GM18519 (cell line): ENCODE measurements around the gene TNS1.
"Not testable (repeated sequence)": the region's sequence is repeated elsewhere in the genome, so short reads cannot be mapped to it uniquely, and the experiment has no call there.

Source experiments
- ATAC-seq: cut with Tn5 transposase; IDR thresholded peaks from one replicate; pipeline ENCODE4 v1.9.1; 2021; ENCODE audit warnings: mild to moderate bottlenecking, moderate library complexity; ENCODE audit not compliant: unreplicated experiment, low FRiP score

TNS1 gene

GRCh38 chr2:217825469-217826235 is 177.1 kb downstream of the TNS1 start:
- ATAC-seq = no peak

GRCh38 chr2:217824223-217824622 is 178.6 kb downstream of the TNS1 start:
- no peak for ATAC-seq

GRCh38 chr2:217823626-217824025 is 179.2 kb downstream of the TNS1 start:
- ATAC-seq = no peak

GRCh38 chr2:217822296-217823252 is 180.2 kb downstream of the TNS1 start:
- no peak for ATAC-seq

- no peak for ATAC-seq
These were observed 181.2 kb downstream of the TNS1 start for GRCh38 chr2:217821536-217822147.

GRCh38 chr2:217820904-217821303 is 181.9 kb downstream of the TNS1 start:
- no peak for ATAC-seq

- no peak for ATAC-seq
These were observed 182.5 kb downstream of the TNS1 start for GRCh38 chr2:217820091-217820819.

- no peak for ATAC-seq
These were observed 184.4 kb downstream of the TNS1 start for GRCh38 chr2:217818293-217818850.

- no peak for ATAC-seq
These were observed 185.1 kb downstream of the TNS1 start for GRCh38 chr2:217817466-217818292.

GRCh38 chr2:217816396-217816869 is 186.4 kb downstream of the TNS1 start:
- no peak for ATAC-seq

GRCh38 chr2:217813828-217814227 is 189.0 kb downstream of the TNS1 start:
- ATAC-seq = no peak

GRCh38 chr2:217812170-217812569 is 190.6 kb downstream of the TNS1 start:
- no peak for ATAC-seq

- no peak for ATAC-seq
These were observed 192.5 kb downstream of the TNS1 start for GRCh38 chr2:217810260-217810659.

- no peak for ATAC-seq
These were observed 193.1 kb downstream of the TNS1 start for GRCh38 chr2:217809736-217810135.

GRCh38 chr2:217808967-217809366 is 193.8 kb downstream of the TNS1 start:
- ATAC-seq = not testable (repeated sequence)

GRCh38 chr2:217808326-217808725 is 194.5 kb downstream of the TNS1 start:
- ATAC-seq = no peak

GRCh38 chr2:217807753-217808152 is 195.0 kb downstream of the TNS1 start:
- ATAC-seq = no peak

GRCh38 chr2:217807025-217807424 is 195.8 kb downstream of the TNS1 start:
- ATAC-seq = no peak

- no peak for ATAC-seq
These were observed 196.4 kb downstream of the TNS1 start for GRCh38 chr2:217806482-217806765.
